HepG2 (cell line): ENCODE results near the gene RHBG. TPM values are rescaled to one million over a fixed set of nuclear protein-coding genes. Genes with fewer than 3 reads are reported as not detected.

Experiments used
- ATAC-seq: fragments of 200-7000 bp; cut with Tn5 transposase; 3 replicates; pipeline ENCODE4 v1.9.1; 2020; ENCODE audit warnings: mild to moderate bottlenecking, moderate library complexity
- BruUV-seq: library from RNA; stranded (reverse); fragments of 400-500 nt; replicated peaks from 2 replicates; lab custom pipeline; 2021; lab: Mats Ljungman, UMichigan
- CTCF ChIA-PET: fragments of 300-600 bp; formaldehyde crosslinking; extraction: SDS; loops from one replicate; lab custom pipeline; 2021; ENCODE audit warnings: low total read pairs, inconsistent platforms, low intra/inter-chr PET ratio; lab: Yijun Ruan, JAX
- POLR2A ChIA-PET: fragments of 350-600 bp; sonication (Branson Sonifier 250); formaldehyde crosslinking; loops from one replicate; lab custom pipeline; 2020; ENCODE audit warnings: antibody characterized with exemption, inconsistent platforms; lab: Yijun Ruan, JAX
- DNase-seq: peaks from one replicate; pipeline ENCODE4 v3.0.0-alpha.2; 2015; ENCODE audit warnings: low spot score
- FAIRE-seq: peaks from 3 replicates; lab custom pipeline; 2011; peaks lifted over from hg19 to GRCh38; lab: Jason Lieb, UNC
- H2AFZ ChIP-seq: one replicate; pipeline ENCODE4 v1.6.1; 2011; ENCODE audit warnings: low read length, inconsistent platforms
- H3K27ac ChIP-seq: fragments of 300-600 bp; 3 replicates; pipeline ENCODE4 v1.8.0; 2011; ENCODE audit warnings: mixed run types, mild to moderate bottlenecking, mixed read lengths, low read length, inconsistent platforms; ENCODE audit not compliant: insufficient read depth; ENCODE audit errors: extremely low read length
- H3K27me3 ChIP-seq, 2 experiments: fragments of 200-600 bp in 1 of 2; 2 replicates in 1 of 2; 3 replicates in 1 of 2; pipeline versions ENCODE4 v1.6.0 to v1.8.0; 2011; ENCODE audit warnings: low read length in 2 of 2, mild to moderate bottlenecking in 2 of 2, moderate library complexity in 2 of 2, inconsistent platforms in 1 of 2; ENCODE audit not compliant: insufficient read depth in 2 of 2, control insufficient read depth in 1 of 2
- H3K36me3 ChIP-seq, 2 experiments: fragments of 200-600 bp in 1 of 2; replicated peaks in 1 of 2; 2 replicates in 1 of 2; 3 replicates in 1 of 2; pipeline versions ENCODE4 v1.5.1 to v1.8.0; 2011; ENCODE audit warnings: low read length in 2 of 2, inconsistent platforms in 1 of 2; ENCODE audit not compliant: insufficient read depth in 2 of 2, control insufficient read depth in 1 of 2
- H3K4me1 ChIP-seq: 2 replicates; pipeline ENCODE4 v1.5.1; 2012; ENCODE audit warnings: low read length, inconsistent platforms; ENCODE audit not compliant: insufficient read depth
- H3K4me2 ChIP-seq: 2 replicates; pipeline ENCODE4 v1.6.0; 2011; ENCODE audit warnings: low read depth, low read length, inconsistent platforms
- H3K4me3 ChIP-seq, 3 experiments: fragments of 200-600 bp in 1 of 3; sonication (generic), shearing (Covaris generic) in 1 of 3; replicated peaks in 1 of 3; 2 replicates each; pipeline ENCODE4 v1.5.1; 2011 to 2016; ENCODE audit warnings: low read length in 3 of 3, inconsistent platforms in 2 of 3, low read depth in 2 of 3, mild to moderate bottlenecking in 2 of 3, control low read depth in 1 of 3, mixed read lengths in 1 of 3; ENCODE audit not compliant: insufficient read depth in 1 of 3
- H3K79me2 ChIP-seq: one replicate; pipeline ENCODE4 v1.6.1; 2011; ENCODE audit warnings: low read length, inconsistent platforms; ENCODE audit not compliant: insufficient read depth
- H3K9ac ChIP-seq: 2 replicates; pipeline ENCODE4 v1.6.0; 2011; ENCODE audit warnings: mild to moderate bottlenecking, low read depth, low read length, inconsistent platforms; ENCODE audit not compliant: insufficient read depth
- H3K9me3 ChIP-seq: 2 replicates; pipeline ENCODE4 v1.5.1; 2012; ENCODE audit warnings: mild to moderate bottlenecking, low read length
- H4K20me1 ChIP-seq: 2 replicates; pipeline ENCODE4 v1.6.0; 2011; ENCODE audit warnings: inconsistent platforms, mild to moderate bottlenecking, low read length, moderate library complexity; ENCODE audit not compliant: insufficient read depth
- ATF6 ChIP-seq: sonication (generic); formaldehyde crosslinking; conservative IDR thresholded peaks from 2 replicates; pipeline ENCODE4 v1.4.0; 2020; ENCODE audit warnings: missing genetic modification reagents
- HNRNPH1 ChIP-seq: fragments of 200-400 bp; formaldehyde crosslinking; optimal IDR thresholded peaks from 2 replicates; pipeline ENCODE3; 2017; ENCODE audit warnings: mild to moderate bottlenecking, low read depth, low read length
- HOXD1 ChIP-seq: sonication (generic); formaldehyde crosslinking; IDR thresholded peaks from 2 replicates; pipeline ENCODE4 v1.5.0; 2020; ENCODE audit warnings: missing genetic modification reagents
- NR2F6 ChIP-seq, 2 experiments: IDR thresholded peaks; 2 replicates each; pipeline ENCODE4 v1.6.1; 2016; ENCODE audit warnings: antibody characterized with exemption in 1 of 2, mild to moderate bottlenecking in 1 of 2
- PAX8 ChIP-seq: sonication (generic); formaldehyde crosslinking; IDR thresholded peaks from 2 replicates; pipeline ENCODE4 v1.8.0; 2022; ENCODE audit warnings: mild to moderate bottlenecking, missing genetic modification reagents, borderline replicate concordance
- POGZ ChIP-seq: sonication (generic); formaldehyde crosslinking; IDR thresholded peaks from 2 replicates; pipeline ENCODE4 v1.4.0; 2020; ENCODE audit warnings: mild to moderate bottlenecking, missing genetic modification reagents
- SCMH1 ChIP-seq: sonication (generic); formaldehyde crosslinking; IDR thresholded peaks from 2 replicates; pipeline ENCODE4 v1.9.0; 2021; ENCODE audit warnings: missing genetic modification reagents, mild to moderate bottlenecking, borderline replicate concordance
- SP1 ChIP-seq, 2 experiments: fragments of 450-650 bp in 1 of 2; sonication (generic) in 1 of 2; formaldehyde crosslinking in 1 of 2; IDR thresholded peaks; 2 replicates each; pipeline versions ENCODE4 v1.4.0 to v1.6.1; 2016 to 2020; ENCODE audit warnings: missing genetic modification reagents in 1 of 2
- SP140L ChIP-seq: sonication (generic); formaldehyde crosslinking; IDR thresholded peaks from 2 replicates; pipeline ENCODE4 v1.4.0; 2020; ENCODE audit warnings: missing genetic modification reagents, borderline replicate concordance
- XRCC5 ChIP-seq: fragments of 200-400 bp; formaldehyde crosslinking; optimal IDR thresholded peaks from 2 replicates; pipeline ENCODE3; 2017; ENCODE audit warnings: mild to moderate bottlenecking, low read length
- ZNF569 ChIP-seq: sonication (generic); formaldehyde crosslinking; IDR thresholded peaks from 2 replicates; pipeline ENCODE4 v1.5.0; 2020; ENCODE audit warnings: mild to moderate bottlenecking, missing genetic modification reagents, moderate library complexity, borderline replicate concordance
- ZNF878 ChIP-seq: sonication (generic); formaldehyde crosslinking; IDR thresholded peaks from 2 replicates; pipeline ENCODE4 v1.8.1; 2023; ENCODE audit warnings: mild to moderate bottlenecking, missing genetic modification reagents, moderate library complexity
- WGBS: methylation state at CpG from one replicate; pipeline ENCODE4 v1.1.6; 2017; ENCODE audit warnings: low lambda C conversion rate; 5-methylcytosine and 5-hydroxymethylcytosine counted together
- in situ Hi-C: cut with HindIII; loops from 2 replicates; pipeline ENCODE4 v1.10.0; 2017; ENCODE audit warnings: low pct_unique_long_range_greater_than_20kb; ENCODE audit not compliant: extremely low pct_ligation_motif_present
- intact Hi-C: fragments of 100-400 bp; cut with micrococcal nuclease; formaldehyde crosslinking; loops from one replicate; pipeline ENCODE4 v1.10.0; 2022; ENCODE audit not compliant: unreplicated experiment
- polyA plus RNA-seq, 8 experiments: library from polyadenylated mRNA; depleted of rRNA in 3 of 8; stranded (reverse) in 7 of 8; unstranded in 1 of 8; fragments of >200 nt; fragmentation: Illumina TruSeq in 4 of 8; extraction: Trizol in 4 of 8; gene quantifications; 2 replicates each; pipeline versions ENCODE4 v1.2.1 to v1.2.3, GENCODE V29; 2011 to 2016; ENCODE audit warnings: low read depth in 4 of 8, missing spikeins in 1 of 8, mixed read lengths in 1 of 8; ENCODE audit not compliant: insufficient read depth in 1 of 8
- total RNA-seq, 5 experiments: library from RNA; depleted of rRNA; stranded (reverse); fragments of >200 nt; fragmentation: Illumina TruSeq; extraction: Trizol; gene quantifications; 2 replicates each; pipeline ENCODE4 v1.2.3, GENCODE V29; 2016; ENCODE audit warnings: low read depth in 1 of 5
- TF ChIP-seq, protein P1 (sequence below): sonication (generic); formaldehyde crosslinking; IDR thresholded peaks from 2 replicates; pipeline ENCODE4 v1.5.1; 2020; ENCODE audit warnings: missing genetic modification reagents, mild to moderate bottlenecking, borderline replicate concordance
- TF ChIP-seq, protein P2 (sequence below): IDR thresholded peaks from 2 replicates; pipeline ENCODE4 v1.6.1; 2016; ENCODE audit warnings: mild to moderate bottlenecking, missing biosample characterization, missing genetic modification reagents

RHBG gene
- total and polyA plus RNA-seq, 2 of the 13 experiments (the other 11 are each of a cell fraction or from before 2014, with no cell fraction given) = 61.8 to 73.5 TPM

DNA sequence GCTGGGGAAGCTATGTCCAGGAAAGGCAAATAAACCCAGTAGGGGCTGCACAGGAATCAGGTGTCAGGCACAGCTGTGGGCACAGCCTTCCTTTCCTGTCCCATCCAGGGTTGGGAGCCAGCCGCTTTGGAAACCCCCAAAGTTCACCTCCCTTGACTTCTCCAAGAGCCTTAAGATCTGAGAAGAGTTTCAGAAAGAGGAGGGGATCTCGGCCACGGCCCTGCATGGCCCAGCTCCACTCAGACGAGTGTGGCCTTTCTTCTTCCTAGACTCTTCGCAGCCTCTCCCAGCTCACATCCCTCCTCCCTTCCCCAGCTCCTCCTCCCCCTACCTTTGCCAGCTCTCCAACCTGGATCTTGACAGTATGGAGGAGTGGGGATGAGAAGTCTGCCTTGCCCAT lies 36.7 kb downstream of the RHBG start:
- H3K79me2 ChIP-seq = no peaks in the 10 kb centered on the region
- TF ChIP-seq SCMH1 (no peak), PAX8 (no peak), ZNF878 (CRISPR knock-in tag) (no peak), HNRNPH1 (no peak)
- TF ChIP-seq, protein P1, sequence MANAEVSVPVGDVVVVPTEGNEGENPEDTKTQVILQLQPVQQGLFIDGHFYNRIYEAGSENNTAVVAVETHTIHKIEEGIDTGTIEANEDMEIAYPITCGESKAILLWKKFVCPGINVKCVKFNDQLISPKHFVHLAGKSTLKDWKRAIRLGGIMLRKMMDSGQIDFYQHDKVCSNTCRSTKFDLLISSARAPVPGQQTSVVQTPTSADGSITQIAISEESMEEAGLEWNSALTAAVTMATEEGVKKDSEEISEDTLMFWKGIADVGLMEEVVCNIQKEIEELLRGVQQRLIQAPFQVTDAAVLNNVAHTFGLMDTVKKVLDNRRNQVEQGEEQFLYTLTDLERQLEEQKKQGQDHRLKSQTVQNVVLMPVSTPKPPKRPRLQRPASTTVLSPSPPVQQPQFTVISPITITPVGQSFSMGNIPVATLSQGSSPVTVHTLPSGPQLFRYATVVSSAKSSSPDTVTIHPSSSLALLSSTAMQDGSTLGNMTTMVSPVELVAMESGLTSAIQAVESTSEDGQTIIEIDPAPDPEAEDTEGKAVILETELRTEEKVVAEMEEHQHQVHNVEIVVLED (CRISPR knock-in tag) = no peak
- no peak overlapping the region for H3K4me2 ChIP-seq
- ATAC-seq (no peak), FAIRE-seq (no peak), DNase-seq (no peak)
- H4K20me1 ChIP-seq = no peaks in the 10 kb centered on the region
- H3K4me1 ChIP-seq = no peaks in the 10 kb centered on the region
- no peak overlapping the region for H3K4me3 ChIP-seq
- H2AFZ ChIP-seq = no peak overlapping the region
- no peak overlapping the region for H3K9ac ChIP-seq
- H3K27ac ChIP-seq = no peak overlapping the region
- 5% methylated on average over 4 of the region's 5 CpGs for WGBS
- peaks cover 18 to 81% of the 10 kb centered on the region in 2 experiments; a peak in 4 of 5 replicates for H3K27me3 ChIP-seq
- no peaks in the 10 kb centered on the region for H3K36me3 ChIP-seq
- ChIA-PET CTCF (no interaction called here), POLR2A (no interaction called here)
- in situ Hi-C loops (no loop called here), intact Hi-C loops (no loop called here)
- H3K9me3 ChIP-seq = no peaks in the 10 kb centered on the region
- no TSS peak for BruUV-seq

DNA sequence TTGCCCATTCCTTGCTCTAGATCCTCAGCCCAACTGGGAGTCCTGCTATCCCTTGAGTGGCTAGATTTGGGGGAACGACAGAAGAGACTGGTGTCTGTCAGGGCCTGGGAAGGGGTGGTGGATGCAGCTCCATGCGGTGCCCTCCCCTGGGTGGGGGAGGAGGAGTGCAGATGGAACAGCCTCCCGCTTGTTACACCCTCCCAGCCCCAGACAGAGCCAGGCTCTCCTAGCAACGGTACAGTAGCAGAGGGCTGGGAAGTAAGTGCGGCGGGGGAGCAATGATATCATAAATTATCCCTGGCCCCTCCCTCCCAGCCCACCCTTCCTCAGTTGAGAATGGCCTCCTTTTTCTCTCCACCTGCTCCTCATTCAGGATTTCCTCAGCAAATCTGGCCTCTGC lies 37.2 kb downstream of the RHBG start:
- FAIRE-seq (no peak), ATAC-seq (no peak), DNase-seq (no peak)
- H3K4me1 ChIP-seq = no peaks in the 10 kb centered on the region
- WGBS = 0% methylated on average over 3 of the region's 6 CpGs
- H3K27me3 ChIP-seq = peaks cover 16 to 82% of the 10 kb centered on the region in 2 experiments; a peak in 4 of 5 replicates
- no peaks in the 10 kb centered on the region for H4K20me1 ChIP-seq
- H3K4me3 ChIP-seq = no peak overlapping the region
- H3K9me3 ChIP-seq = no peaks in the 10 kb centered on the region
- H2AFZ ChIP-seq = no peak overlapping the region
- intact Hi-C loops (no loop called here), in situ Hi-C loops (no loop called here)
- ChIA-PET POLR2A (no interaction called here), CTCF (no interaction called here)
- H3K36me3 ChIP-seq = no peaks in the 10 kb centered on the region
- no peak overlapping the region for H3K27ac ChIP-seq
- no TSS peak for BruUV-seq
- H3K4me2 ChIP-seq = no peak overlapping the region
- H3K9ac ChIP-seq = no peak overlapping the region
- no peaks in the 10 kb centered on the region for H3K79me2 ChIP-seq
- TF ChIP-seq NR2F6 (IDR thresholded peaks at IDR 0.05) = no peak
- no peak for TF ChIP-seq NR2F6 (CRISPR knock-in tag; IDR thresholded peaks at IDR 0.05)
- TF ChIP-seq SP1 (IDR thresholded peaks at IDR 0.05) = no peak
- TF ChIP-seq SP1 (CRISPR knock-in tag; IDR thresholded peaks at IDR 0.05) = no peak
- no peak for TF ChIP-seq HOXD1 (CRISPR knock-in tag)
- TF ChIP-seq, protein P2, sequence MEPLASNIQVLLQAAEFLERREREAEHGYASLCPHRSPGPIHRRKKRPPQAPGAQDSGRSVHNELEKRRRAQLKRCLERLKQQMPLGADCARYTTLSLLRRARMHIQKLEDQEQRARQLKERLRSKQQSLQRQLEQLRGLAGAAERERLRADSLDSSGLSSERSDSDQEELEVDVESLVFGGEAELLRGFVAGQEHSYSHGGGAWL = no peak
- TF ChIP-seq ATF6 (CRISPR knock-in tag) = no peak
- TF ChIP-seq SP140L (CRISPR knock-in tag) = no peak
- no peak for TF ChIP-seq XRCC5
- TF ChIP-seq POGZ = no peak
- no peak for TF ChIP-seq ZNF569 (CRISPR knock-in tag)
